Heart left ventricle (tissue), 13 donors: ENCODE measurements around the gene CTNS.

Source experiments
- POLR2A ChIP-seq, 2 donors: fragments of 450-650 bp; IDR thresholded peaks; one replicate each; pipeline ENCODE4 v1.6.1; 2017; ENCODE audit warnings: antibody characterized with exemption in 2 of 2, mild to moderate bottlenecking in 2 of 2, moderate library complexity in 2 of 2
- TF ChIP-seq, protein P1 (sequence below), 12 donors: fragments of 200-600 bp; sonication (generic) in 4 of 12; IDR thresholded peaks; one replicate each; pipeline versions ENCODE4 v1.5.0 to v1.8.0; 2018 to 2022; ENCODE audit warnings: antibody characterized with exemption in 12 of 12, mild to moderate bottlenecking in 5 of 12
- donor health status: ischemic (EF 13 %, LVEDD 7.1; RV severe dilation, severe dysfunction).
- donor health status: DM: no; HTN: yes; CAD: no.
- donor health status: DM: no; HTN: no; CAD: no.
- donor health status: ischemic (EF 25% LVEDD 6.9; RV normal size, moderate dysfunction).
- donor health status: ischemic (EF 25% LVEDD 5.7; RV mildly dilated, moderate dysfunction).
- donor health status: ischemic (EF 35%, LVEDD 5.7; RV mildly dilated, moderate dysfunction).
- donor health status: nonischemic (EF 11% LVEDD 7.7; RV severe dilation, severe dysfunction).
- donor health status: DM: yes; HTN: yes; CAD: no.
- donor health status: PGD.
- donor health status: ischemic (EF 29% LVEDD 5.4; RV normal size, mild dysfunction).
- donor health status: nonischemic (EF 23%, LVEDD 6.1; RV moderate dilation, normal function).

DNA sequence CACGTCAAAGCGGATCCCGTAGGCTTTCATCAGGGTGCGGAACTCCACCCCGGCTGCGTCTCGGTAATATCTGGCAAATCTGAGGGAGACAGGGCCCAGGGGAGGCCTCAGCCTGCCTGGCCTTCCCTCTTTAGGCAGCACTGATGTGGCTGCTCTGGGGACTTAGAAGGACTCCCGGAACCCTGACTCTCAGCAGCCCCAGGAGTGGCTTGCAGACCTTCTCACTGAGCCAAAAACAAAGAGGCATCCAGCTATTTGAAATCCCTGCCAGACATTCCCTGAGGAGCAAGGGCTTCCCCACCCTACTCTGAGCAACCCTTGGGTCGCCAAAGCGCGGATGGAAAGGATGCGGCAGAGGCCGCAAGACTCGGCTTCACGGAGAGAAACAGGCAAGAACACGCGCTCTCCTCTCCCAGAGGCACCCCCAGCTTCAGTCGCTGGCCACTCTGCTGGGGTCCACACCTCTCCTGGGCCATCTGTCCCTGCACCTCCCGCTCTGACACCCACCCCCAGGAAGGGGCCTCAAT lies 51.5 kb downstream of the CTNS start:
- TF ChIP-seq, protein P1, sequence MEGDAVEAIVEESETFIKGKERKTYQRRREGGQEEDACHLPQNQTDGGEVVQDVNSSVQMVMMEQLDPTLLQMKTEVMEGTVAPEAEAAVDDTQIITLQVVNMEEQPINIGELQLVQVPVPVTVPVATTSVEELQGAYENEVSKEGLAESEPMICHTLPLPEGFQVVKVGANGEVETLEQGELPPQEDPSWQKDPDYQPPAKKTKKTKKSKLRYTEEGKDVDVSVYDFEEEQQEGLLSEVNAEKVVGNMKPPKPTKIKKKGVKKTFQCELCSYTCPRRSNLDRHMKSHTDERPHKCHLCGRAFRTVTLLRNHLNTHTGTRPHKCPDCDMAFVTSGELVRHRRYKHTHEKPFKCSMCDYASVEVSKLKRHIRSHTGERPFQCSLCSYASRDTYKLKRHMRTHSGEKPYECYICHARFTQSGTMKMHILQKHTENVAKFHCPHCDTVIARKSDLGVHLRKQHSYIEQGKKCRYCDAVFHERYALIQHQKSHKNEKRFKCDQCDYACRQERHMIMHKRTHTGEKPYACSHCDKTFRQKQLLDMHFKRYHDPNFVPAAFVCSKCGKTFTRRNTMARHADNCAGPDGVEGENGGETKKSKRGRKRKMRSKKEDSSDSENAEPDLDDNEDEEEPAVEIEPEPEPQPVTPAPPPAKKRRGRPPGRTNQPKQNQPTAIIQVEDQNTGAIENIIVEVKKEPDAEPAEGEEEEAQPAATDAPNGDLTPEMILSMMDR (IDR thresholded peaks at IDR 0.05) = no peak
- TF ChIP-seq POLR2A (IDR thresholded peaks at IDR 0.05) = no peak
